GM18520 (cell line): Measurements from ENCODE around the gene ZNRF1.
A peak's percentile ranks its signal among the peaks of the same experiment; 100 is the strongest.
"Not testable (repeated sequence)": the region's sequence is repeated elsewhere in the genome, so short reads cannot be mapped to it uniquely, and the experiment has no call there.

ENCODE experiments used
- ATAC-seq: cut with Tn5 transposase; IDR thresholded peaks from one replicate; pipeline ENCODE4 v1.9.1; 2021; ENCODE audit not compliant: unreplicated experiment

Gene ZNRF1

GRCh38 chr16:75000481-75001081 lies 1.8 kb downstream of the ZNRF1 start:
- ATAC-seq: no peak

- no peak for ATAC-seq
Observed at GRCh38 chr16:75002474-75002873, 3.6 kb downstream of the ZNRF1 start.

DNA sequence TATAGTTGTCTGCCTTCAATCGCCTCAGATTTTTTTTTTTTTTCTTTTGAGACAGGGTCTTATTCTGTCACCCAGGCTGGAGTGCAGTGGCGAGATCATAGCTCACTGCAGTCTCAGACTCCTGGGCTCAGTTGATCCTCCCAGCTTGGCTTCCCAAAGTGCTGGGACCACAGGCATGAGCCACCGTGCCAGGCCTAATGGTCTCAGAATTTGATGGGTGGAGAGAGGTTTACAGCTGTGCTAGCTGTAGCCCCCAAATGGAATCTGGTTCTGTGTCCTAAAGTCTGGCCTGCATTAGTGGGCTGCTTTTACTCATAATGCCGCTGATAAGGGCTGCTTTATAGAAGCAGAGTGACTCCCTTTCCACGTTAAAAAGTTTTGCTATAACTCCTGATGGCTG lies 5.1 kb downstream of the ZNRF1 start:
- no peak for ATAC-seq

GRCh38 chr16:75004460-75004859 lies 5.6 kb downstream of the ZNRF1 start:
- no peak for ATAC-seq

GRCh38 chr16:75005697-75006096 lies 6.9 kb downstream of the ZNRF1 start:
- no peak for ATAC-seq

- ATAC-seq: no peak
Observed at GRCh38 chr16:75007443-75007842, 8.6 kb downstream of the ZNRF1 start.

DNA sequence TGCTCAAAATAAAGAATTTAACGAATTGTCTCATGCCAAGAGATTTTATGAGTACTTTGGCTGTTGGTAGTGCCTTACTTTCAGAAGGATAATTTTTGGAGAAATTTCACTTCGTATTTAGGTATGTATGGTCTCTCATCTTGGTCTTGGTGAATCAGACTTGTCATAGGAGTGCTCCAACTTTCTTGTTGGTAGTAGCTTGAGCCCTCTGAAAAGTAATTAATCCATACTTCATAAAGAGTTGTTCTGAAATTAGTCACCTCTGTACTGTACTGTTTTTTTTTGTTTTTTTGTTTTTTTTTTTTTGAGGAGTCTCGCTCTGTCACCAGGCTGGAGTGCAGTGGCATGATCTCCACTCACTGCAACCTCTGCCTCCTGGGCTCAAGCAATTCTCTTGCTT lies 11.6 kb downstream of the ZNRF1 start:
- ATAC-seq: no peak

GRCh38 chr16:75011634-75012307 lies 12.9 kb downstream of the ZNRF1 start:
- ATAC-seq: peak; percentile 60

DNA sequence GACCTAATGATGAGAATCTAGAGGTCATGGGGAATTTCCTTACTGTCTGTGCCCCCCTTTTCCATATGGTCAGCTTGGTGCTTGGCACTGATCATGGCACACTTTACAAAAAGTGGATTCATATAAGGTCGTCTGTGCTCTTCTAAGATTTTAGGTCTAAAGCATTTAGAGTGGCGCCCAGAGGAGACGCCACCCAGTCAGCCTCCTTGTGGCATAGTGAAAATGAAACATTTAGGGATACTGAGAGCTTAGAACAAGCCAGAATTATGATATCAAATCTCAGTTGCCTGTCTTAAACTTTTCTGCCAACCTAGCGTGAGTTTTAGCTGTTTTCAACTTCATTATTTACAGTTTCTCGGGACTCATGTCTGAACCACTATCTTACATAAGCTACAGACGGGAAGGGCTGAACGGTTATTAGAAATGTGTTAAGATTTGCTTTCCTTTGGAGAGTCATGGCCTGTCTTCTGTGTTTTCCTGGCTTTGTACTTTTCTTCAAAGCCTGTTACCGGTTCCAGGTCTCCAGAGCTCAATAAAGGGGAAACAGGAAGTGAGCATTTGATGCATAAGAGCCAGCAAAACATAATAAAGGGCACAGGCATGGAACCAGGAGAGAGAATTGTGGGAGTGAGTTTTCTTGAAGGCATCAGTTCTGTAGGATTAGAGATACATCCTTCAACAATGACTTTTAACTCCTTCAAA lies 13.7 kb downstream of the ZNRF1 start:
- ATAC-seq: no peak

DNA sequence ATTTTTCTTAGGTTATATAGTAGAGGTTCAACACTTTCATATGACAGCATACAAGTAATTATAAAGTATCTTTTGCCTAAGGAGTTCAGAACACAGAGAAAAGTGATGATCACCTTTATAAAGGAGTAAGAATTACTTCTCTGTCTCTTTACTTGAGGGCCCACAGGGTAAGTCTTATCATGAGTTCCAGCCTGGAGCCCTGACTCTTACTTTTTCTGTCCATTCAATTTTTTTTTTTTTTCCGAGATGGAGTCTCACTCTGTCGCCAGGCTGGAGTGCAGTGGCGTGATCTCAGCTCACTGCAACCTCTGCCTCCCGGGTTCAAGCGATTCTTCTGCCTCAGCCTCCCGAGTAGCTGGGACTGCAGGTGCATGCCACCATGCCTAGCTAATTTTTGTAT lies 14.3 kb downstream of the ZNRF1 start:
- ATAC-seq: not testable (repeated sequence)

DNA sequence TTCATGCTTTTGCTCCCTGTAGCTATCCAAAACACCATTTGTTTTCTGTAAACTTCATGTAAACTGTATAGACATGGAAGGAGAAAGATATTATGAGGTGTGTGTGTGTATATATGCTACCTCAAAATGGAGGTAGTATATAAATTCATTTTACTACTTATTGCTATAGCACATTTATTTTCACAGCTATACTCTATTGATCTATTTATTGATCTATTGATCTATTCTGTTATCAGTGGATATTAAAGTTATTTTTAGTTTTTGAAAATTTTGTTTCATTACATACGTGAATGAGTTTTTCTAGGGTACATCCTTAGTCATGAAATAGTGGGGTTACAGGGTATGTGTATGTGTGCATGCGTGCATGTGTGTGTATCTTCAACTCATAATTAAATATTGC lies 15.5 kb downstream of the ZNRF1 start:
- no peak for ATAC-seq

DNA sequence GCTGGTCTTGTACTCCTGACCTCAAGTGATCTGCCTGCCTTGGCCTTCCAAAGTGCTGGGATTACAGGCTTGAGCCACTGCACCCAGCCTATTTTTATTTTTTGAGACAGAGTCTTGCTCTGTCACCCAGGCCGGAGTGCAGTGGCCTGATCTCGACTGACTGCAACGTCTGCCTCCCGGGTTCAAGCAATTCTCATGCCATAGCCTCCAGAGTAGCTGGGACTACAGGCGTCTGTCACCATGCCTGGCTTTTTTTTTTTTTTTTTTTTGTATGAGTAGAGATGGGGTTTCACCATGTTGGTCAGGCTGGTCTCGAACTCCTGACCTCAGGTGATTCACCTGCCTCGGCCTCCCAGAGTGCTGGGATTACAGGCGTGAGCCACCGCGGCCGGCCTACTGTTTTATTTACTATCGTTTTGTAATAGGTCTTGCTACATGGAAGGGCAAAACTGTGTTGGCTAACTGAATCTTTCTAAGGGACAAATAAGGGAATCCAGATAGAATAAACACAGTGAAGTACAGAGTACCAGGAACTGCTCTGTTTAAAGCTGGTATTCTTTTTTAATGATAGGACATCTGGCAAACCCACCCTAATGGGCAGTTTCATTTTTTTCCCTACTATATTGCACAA lies 17.7 kb downstream of the ZNRF1 start:
- not testable (repeated sequence) for ATAC-seq

DNA sequence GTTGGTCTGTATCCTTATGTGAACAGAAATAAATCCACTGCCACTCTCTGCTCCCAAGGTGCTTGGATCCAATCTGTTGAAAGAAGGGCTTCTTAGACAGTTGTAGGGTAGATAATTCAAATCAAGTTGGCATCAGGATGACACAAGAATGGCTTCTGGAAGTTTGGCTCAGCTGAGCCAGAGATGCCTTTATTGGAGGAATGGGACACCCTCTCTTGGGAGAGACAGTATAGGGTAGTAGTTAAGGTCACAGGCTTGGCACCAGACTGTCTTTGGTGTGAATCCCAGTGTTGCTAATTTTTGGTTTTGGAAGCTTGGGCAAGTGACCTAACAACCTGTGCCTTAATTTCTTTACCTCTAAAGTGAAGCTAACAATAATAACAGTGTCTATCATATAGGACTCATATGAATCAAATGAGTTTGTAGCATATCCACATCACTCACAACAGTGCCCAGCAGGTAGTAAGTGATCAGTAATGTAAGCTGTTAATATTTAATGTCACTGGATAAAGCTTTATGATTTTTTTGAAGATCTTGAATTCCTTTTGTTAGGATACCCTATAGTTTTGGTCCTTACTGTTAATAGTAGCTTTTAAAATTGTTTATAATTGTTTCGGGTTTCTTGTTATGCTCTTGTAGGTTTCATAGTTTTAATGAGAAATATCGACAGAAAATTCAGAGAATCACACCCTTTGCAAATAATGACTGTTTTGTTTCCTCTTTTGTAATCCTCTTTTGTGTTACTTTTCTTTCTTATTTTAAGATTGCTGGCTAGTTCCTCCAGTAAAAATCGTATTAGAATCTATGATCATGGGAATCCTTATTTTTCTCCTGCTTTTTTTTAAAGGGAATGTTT lies 19.1 kb downstream of the ZNRF1 start:
- ATAC-seq: no peak

GRCh38 chr16:75019007-75019406 lies 20.2 kb downstream of the ZNRF1 start:
- no peak for ATAC-seq

DNA sequence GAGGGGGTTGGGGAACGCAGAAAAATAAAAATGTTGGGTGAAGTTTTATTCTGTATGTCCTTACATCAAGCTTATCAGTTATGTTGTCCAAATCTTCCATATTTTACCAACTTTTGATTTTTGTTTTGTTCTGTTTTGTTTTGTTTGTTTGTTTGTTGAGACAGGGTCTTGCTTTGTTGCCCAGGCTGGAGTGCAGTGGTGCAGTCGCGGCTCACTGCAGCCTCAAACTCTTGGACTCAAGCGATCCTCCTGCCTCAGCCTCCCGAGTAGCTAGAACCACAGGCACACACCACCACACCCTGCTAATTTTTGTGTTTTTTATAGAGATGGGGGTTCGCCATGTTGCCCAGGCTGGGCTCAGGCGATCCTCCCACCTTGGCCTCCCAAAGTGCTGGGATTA lies 20.8 kb downstream of the ZNRF1 start:
- ATAC-seq: no peak

- ATAC-seq: no peak
Observed at GRCh38 chr16:75021410-75021809, 22.6 kb downstream of the ZNRF1 start.

DNA sequence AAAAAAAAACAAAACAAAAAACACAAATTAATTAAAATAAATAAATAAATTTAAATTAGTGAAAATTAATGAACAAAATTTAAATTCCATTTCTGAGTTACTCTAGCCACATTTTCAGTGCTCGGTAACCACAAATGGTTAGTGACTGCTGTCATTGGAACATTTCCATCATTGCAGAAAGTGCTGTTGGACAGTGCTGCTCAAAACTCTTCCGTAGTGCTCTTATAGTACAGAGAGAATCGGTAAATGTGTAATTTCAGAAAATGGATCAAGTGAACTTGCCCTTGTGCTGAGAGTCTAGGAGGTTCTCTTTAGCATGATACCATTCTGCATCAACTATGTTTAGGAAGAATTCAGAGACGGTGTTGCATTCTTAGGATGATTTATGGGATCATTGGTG lies 23.7 kb downstream of the ZNRF1 start:
- ATAC-seq: no peak

GRCh38 chr16:75023009-75023408 lies 24.2 kb downstream of the ZNRF1 start:
- ATAC-seq: no peak

GRCh38 chr16:75024182-75024581 lies 25.4 kb downstream of the ZNRF1 start:
- ATAC-seq: no peak

DNA sequence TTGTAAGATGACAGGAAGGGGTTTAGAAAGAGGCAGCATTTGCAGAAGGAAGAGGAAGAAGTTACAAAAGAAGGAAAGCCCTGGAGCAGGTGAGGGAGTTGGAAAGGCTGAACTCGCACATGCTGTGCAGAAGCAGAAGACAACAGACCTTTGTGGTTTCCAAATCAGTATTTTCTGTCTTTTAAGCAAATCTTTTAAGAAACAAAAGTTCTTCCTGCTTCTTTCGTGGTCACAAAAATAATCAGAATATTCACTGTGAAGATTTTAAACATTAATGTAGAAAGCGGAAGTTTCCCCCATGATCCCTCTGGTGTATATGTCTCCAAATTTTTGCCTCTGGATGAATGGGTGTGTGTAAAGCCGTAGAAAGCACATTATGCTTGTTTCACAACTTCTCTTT lies 25.8 kb downstream of the ZNRF1 start:
- no peak for ATAC-seq

DNA sequence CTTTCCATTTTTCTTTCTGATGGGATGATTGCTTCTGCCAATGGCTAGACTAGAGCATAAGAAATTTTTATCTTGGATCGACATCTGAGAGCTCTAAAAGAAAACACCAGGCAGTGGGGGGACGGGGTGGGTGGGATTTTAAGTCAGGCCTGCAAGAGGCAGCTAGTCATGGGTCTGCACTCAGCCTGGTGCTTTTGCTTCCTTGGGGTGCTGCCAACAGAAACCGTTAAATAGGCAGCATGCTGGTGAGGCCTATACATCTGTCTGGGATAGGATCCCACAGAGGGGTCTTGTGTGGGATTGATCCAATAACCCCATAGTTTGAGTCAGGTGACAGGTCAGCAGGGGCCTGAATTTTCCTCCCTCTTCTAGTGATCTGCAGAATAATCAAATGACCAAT lies 26.9 kb downstream of the ZNRF1 start:
- ATAC-seq: no peak
